ENCODE data around the gene CT83. TPM values are rescaled to one million over a fixed set of nuclear protein-coding genes. Genes with fewer than 3 reads are reported as not detected.

CT83 gene
- total and polyA plus RNA-seq, 10 donors, result not detected

DNA sequence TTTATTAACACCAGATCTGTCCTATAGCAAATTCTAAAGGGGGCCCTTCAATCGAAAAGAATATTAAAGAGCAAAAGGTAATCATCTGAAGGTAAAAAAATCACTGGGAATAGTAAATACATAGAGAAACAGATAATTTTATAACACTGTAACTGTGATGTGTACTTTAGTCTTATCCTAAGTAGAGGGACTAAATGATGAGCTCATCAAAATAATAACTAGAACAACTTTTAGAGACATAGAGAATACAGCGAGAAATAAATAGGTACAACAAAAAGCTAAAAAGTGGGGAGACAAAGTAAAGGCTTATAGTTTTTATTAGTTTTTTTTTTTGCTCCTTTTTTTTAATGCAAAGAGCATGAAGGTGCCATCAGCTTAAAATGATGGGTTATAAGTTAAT is 17.3 kb upstream of the CT83 start:
- DNase-seq, result no peak
- Histone ChIP-seq H3K4me1 (no peaks in the 10 kb centered on the region), H3K36me3 (no peaks in the 10 kb centered on the region), H3K9me3 (no peaks in the 10 kb centered on the region), H3K4me3 (no peak overlapping the region), H3K27ac (no peak overlapping the region), H3K27me3 (replicated peaks in 1 of 7) (no peaks in the 10 kb centered on the region)
- WGBS, 5 donors, result 81 to 94% (median 86%) methylated on average over 2 of the region's 2 CpGs
- intact Hi-C loops (cut with DNase I; ENCODE audit: low total_unique reads), result no loop called here
- TF ChIP-seq, protein P1, sequence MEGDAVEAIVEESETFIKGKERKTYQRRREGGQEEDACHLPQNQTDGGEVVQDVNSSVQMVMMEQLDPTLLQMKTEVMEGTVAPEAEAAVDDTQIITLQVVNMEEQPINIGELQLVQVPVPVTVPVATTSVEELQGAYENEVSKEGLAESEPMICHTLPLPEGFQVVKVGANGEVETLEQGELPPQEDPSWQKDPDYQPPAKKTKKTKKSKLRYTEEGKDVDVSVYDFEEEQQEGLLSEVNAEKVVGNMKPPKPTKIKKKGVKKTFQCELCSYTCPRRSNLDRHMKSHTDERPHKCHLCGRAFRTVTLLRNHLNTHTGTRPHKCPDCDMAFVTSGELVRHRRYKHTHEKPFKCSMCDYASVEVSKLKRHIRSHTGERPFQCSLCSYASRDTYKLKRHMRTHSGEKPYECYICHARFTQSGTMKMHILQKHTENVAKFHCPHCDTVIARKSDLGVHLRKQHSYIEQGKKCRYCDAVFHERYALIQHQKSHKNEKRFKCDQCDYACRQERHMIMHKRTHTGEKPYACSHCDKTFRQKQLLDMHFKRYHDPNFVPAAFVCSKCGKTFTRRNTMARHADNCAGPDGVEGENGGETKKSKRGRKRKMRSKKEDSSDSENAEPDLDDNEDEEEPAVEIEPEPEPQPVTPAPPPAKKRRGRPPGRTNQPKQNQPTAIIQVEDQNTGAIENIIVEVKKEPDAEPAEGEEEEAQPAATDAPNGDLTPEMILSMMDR (IDR thresholded peaks at IDR 0.05 in 8 of 11, conservative IDR thresholded peaks at IDR 0.05 in 3 of 11), result no peak
- TF ChIP-seq POLR2AphosphoS5 (IDR thresholded peaks at IDR 0.05), result no peak
- TF ChIP-seq POLR2A (IDR thresholded peaks at IDR 0.05), result no peak

DNA sequence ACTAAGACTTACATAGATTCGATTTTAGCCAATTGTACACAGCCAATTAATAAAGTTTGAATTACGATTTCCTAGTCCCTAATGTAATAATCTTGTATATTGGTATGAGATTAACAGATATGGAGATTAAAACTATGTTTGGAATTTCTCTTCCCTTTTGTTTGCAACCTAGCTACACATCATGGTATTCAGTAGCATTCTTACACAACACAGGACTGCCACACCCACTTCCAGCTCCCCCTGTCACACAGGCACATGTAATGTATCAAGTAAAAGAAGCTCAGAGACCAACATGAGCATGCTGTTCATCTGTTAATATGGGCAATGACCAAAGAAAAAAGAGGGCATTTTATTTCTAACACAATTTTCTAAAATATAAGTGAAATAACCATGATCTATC is 13.6 kb downstream of the CT83 start:
- no peaks in the 10 kb centered on the region for H3K27me3 ChIP-seq (replicated peaks in 1 of 7)
- H3K9me3 ChIP-seq, result no peaks in the 10 kb centered on the region
- TF ChIP-seq POLR2A (IDR thresholded peaks at IDR 0.05) (no peak), POLR2AphosphoS5 (IDR thresholded peaks at IDR 0.05) (no peak)
- TF ChIP-seq, protein P1 (IDR thresholded peaks at IDR 0.05 in 8 of 11, conservative IDR thresholded peaks at IDR 0.05 in 3 of 11), result no peak
- no peak for DNase-seq
- no peak overlapping the region for H3K4me3 ChIP-seq
- no peaks in the 10 kb centered on the region for H3K36me3 ChIP-seq
- intact Hi-C loops (cut with DNase I; ENCODE audit: low total_unique reads), result no loop called here
- H3K4me1 ChIP-seq, result no peaks in the 10 kb centered on the region
- 55 to 79% (median 63%) methylated on average over 2 of the region's 2 CpGs for WGBS, 5 donors
- H3K27ac ChIP-seq, result no peak overlapping the region

DNA sequence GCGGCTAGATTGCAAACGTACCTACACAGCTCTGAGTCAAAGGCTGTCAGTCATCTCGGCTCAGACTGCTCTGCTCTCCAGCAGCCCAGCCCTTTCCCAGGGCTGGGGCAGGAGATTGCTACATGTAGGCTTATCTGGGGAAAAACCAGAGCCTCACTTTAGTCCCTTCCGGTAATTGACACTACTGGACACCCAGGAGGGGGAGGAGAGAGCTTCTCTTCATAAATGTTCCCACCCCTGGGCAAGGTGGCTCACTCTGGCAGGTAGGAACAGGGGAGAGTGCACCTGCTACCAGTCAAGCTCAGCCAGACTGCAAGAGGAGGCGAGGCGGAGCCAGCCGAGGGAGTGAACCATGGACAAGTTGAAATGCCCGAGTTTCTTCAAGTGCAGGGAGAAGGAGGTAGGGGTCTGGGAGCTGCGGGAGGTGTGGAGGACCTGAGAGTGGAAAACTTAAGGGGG is 26.4 kb downstream of the CT83 start, which contains the start of gene SLC6A14:
Gene SLC6A14 (plus strand): TSS at position 249 of the 459 bp plus-strand sequence. CDS start 104 bp downstream, at position 353.
- intact Hi-C loops (cut with DNase I; ENCODE audit: low total_unique reads), result no loop called here
- Histone ChIP-seq H3K9me3 (no peaks in the 10 kb centered on the region), H3K27ac (no peak within 1 kb of the TSS), H3K27me3 (replicated peaks in 1 of 7) (no peaks in the 10 kb centered on the region), H3K4me1 (no peaks in the 10 kb centered on the region), H3K4me3 (no peak within 1 kb of the TSS), H3K36me3 (no peaks in the 10 kb centered on the region)
- DNase-seq, result no peak
- TF ChIP-seq, protein P1 (IDR thresholded peaks at IDR 0.05 in 8 of 11, conservative IDR thresholded peaks at IDR 0.05 in 3 of 11), result no peak
- TF ChIP-seq POLR2AphosphoS5 (IDR thresholded peaks at IDR 0.05), result no peak
- no peak for TF ChIP-seq POLR2A (IDR thresholded peaks at IDR 0.05)
- WGBS, 5 donors, result 47 to 66% (median 61%) methylated on average over 6 to 9 of the region's 9 CpGs

DNA sequence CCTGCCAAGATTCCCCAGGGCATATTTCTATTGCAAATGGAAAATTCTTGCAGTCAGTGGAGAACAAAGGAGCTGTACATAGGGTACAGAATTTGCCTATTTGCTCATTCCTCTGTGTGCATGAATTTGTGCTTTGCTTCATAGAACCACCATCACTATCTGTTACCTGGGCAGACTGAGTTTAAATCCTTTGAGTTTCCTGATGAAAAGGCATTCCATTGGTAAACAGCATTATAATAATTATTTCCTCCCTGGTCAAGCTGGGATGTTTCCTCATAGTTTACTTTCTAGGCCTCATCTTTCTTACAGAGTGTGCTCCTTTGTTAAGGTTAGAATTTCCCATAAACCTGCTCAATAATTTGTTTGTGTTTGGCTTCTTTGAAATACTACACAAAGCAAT is 27.2 kb downstream of the CT83 start:
- Histone ChIP-seq H3K4me3 (no peak overlapping the region), H3K27ac (no peak overlapping the region), H3K9me3 (no peaks in the 10 kb centered on the region), H3K4me1 (no peaks in the 10 kb centered on the region), H3K27me3 (replicated peaks in 1 of 7) (no peaks in the 10 kb centered on the region), H3K36me3 (no peaks in the 10 kb centered on the region)
- DNase-seq, result no peak
- TF ChIP-seq, protein P1 (IDR thresholded peaks at IDR 0.05 in 8 of 11, conservative IDR thresholded peaks at IDR 0.05 in 3 of 11), result no peak
- TF ChIP-seq POLR2AphosphoS5 (IDR thresholded peaks at IDR 0.05) (no peak), POLR2A (IDR thresholded peaks at IDR 0.05) (no peak)
- intact Hi-C loops (cut with DNase I; ENCODE audit: low total_unique reads), result no loop called here

Data from spleen (tissue), 11 donors.